GM19372 (cell line): ENCODE measurements around the gene SCAMP3.
"Not testable (repeated sequence)": the region's sequence is repeated elsewhere in the genome, so short reads cannot be mapped to it uniquely, and the experiment has no call there.

Experiments
- ATAC-seq: cut with Tn5 transposase; IDR thresholded peaks from one replicate; pipeline ENCODE4 v1.9.1; 2021; ENCODE audit warnings: mild to moderate bottlenecking, low read depth, moderate library complexity; ENCODE audit not compliant: unreplicated experiment

The SCAMP3 gene

GRCh38 chr1:155261852-155262673, at the start of gene SCAMP3:
Gene SCAMP3 (minus strand): TSS chr1:155262360. CDS start chr1:155262151, 209 bp downstream.
- peak; percentile 94 for ATAC-seq

GRCh38 chr1:155309423-155310021, 47.4 kb upstream of the SCAMP3 start:
- ATAC-seq = no peak

GRCh38 chr1:155308493-155309422, 46.6 kb upstream of the SCAMP3 start, which contains the start of gene FDPS:
Gene FDPS (plus strand): TSS chr1:155308866. CDS start chr1:155309790, 924 bp downstream.
- peak; percentile 93 for ATAC-seq

- no peak for ATAC-seq
Measured at GRCh38 chr1:155307247-155307740, 45.1 kb upstream of the SCAMP3 start.

GRCh38 chr1:155305881-155306391, 43.8 kb upstream of the SCAMP3 start:
- no peak for ATAC-seq

GRCh38 chr1:155304558-155305063, 42.5 kb upstream of the SCAMP3 start:
- no peak for ATAC-seq

GRCh38 chr1:155301342-155301841, 39.2 kb upstream of the SCAMP3 start, which contains the start of gene PKLR:
Gene PKLR (minus strand): TSS chr1:155301438. CDS start chr1:155301395, 43 bp downstream.
- ATAC-seq = no peak

- ATAC-seq = no peak
Measured at GRCh38 chr1:155300553-155301329, 38.6 kb upstream of the SCAMP3 start.

- no peak for ATAC-seq
Measured at GRCh38 chr1:155300024-155300423, 37.9 kb upstream of the SCAMP3 start.

GRCh38 chr1:155297384-155297783, 35.2 kb upstream of the SCAMP3 start:
- no peak for ATAC-seq

- ATAC-seq = no peak
Measured at GRCh38 chr1:155296661-155297060, 34.5 kb upstream of the SCAMP3 start.

- no peak for ATAC-seq
Measured at GRCh38 chr1:155295942-155296267, 33.7 kb upstream of the SCAMP3 start.

- no peak for ATAC-seq
Measured at GRCh38 chr1:155295183-155295941, 33.2 kb upstream of the SCAMP3 start.

- no peak for ATAC-seq
Measured at GRCh38 chr1:155294520-155295182, 32.5 kb upstream of the SCAMP3 start.

- no peak for ATAC-seq
Measured at GRCh38 chr1:155293086-155293749, 31.1 kb upstream of the SCAMP3 start.

GRCh38 chr1:155291006-155291405, 28.8 kb upstream of the SCAMP3 start:
- not testable (repeated sequence) for ATAC-seq

GRCh38 chr1:155287987-155288543, 25.9 kb upstream of the SCAMP3 start:
- no peak for ATAC-seq
